A673 (cell line): Measurements from ENCODE around the gene PAXX.
"Not testable (repeated sequence)": the region's sequence is repeated elsewhere in the genome, so short reads cannot be mapped to it uniquely, and the experiment has no call there.

Experiments used
- EZH2 ChIP-seq: fragments of 200-600 bp; sonication (generic); IDR thresholded peaks from 2 replicates; pipeline ENCODE4 v1.6.1; 2017; ENCODE audit warnings: borderline replicate concordance, low read depth, mild to moderate bottlenecking, mixed read lengths, antibody characterized with exemption, low read length; ENCODE audit not compliant: poor library complexity, severe bottlenecking
- TF ChIP-seq, protein P1 (sequence below): fragments of 300-800, 200-600 bp; sonication (generic); conservative IDR thresholded peaks from 2 replicates; pipeline ENCODE4 v1.5.1; 2017; ENCODE audit warnings: low read depth, mild to moderate bottlenecking, antibody characterized with exemption, low read length, moderate library complexity, mixed read lengths

- TF ChIP-seq, protein P1, sequence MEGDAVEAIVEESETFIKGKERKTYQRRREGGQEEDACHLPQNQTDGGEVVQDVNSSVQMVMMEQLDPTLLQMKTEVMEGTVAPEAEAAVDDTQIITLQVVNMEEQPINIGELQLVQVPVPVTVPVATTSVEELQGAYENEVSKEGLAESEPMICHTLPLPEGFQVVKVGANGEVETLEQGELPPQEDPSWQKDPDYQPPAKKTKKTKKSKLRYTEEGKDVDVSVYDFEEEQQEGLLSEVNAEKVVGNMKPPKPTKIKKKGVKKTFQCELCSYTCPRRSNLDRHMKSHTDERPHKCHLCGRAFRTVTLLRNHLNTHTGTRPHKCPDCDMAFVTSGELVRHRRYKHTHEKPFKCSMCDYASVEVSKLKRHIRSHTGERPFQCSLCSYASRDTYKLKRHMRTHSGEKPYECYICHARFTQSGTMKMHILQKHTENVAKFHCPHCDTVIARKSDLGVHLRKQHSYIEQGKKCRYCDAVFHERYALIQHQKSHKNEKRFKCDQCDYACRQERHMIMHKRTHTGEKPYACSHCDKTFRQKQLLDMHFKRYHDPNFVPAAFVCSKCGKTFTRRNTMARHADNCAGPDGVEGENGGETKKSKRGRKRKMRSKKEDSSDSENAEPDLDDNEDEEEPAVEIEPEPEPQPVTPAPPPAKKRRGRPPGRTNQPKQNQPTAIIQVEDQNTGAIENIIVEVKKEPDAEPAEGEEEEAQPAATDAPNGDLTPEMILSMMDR, result not testable (repeated sequence)
- TF ChIP-seq EZH2, result not testable (repeated sequence)
These were observed 41.3 kb downstream of the PAXX start for GRCh38 chr9:137033481-137033880.
